HG02870 (cell line): ENCODE measurements around the gene EARS2.
"Not testable (repeated sequence)": the region's sequence is repeated elsewhere in the genome, so short reads cannot be mapped to it uniquely, and the experiment has no call there.

Experiments used
- ATAC-seq: cut with Tn5 transposase; IDR thresholded peaks from one replicate; pipeline ENCODE4 v1.9.1; 2021; ENCODE audit warnings: mild to moderate bottlenecking, moderate library complexity; ENCODE audit not compliant: unreplicated experiment

EARS2 gene

DNA sequence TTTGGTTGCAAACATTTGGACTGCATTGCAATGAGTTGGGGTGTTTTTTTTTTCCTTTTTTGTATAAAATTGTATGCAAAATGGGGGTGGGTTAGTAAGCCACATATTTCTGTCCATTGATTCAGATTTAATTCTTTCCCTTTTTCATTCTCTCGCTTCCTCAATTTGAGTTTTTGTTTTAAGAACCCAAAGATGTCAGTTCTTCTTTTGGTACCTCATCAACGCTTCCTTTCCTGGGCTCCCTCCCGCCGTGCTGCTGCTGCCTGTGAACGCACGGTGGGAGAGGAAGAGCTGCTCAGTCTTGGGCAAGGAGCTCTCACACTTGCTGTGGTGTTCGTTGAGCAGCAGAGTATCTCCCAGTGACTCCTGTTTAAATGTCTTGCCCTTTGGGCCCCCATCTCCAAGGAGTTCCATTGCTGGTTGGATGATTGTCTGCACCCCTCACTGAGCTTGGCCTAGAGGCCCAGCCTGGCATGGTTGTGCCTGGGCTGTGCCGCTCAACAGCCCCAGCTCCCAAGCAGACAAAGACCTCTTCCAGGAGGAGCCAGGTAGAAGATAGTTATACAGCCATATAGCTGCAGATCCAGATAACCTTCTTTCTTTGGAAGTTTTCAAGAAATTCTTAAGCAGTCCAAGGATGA lies 14.0 kb upstream of the EARS2 start:
- ATAC-seq: no peak

- ATAC-seq: no peak
Observed at GRCh38 chr16:23567602-23568001, 10.5 kb upstream of the EARS2 start.

- no peak for ATAC-seq
Observed at GRCh38 chr16:23566724-23567123, 9.6 kb upstream of the EARS2 start.

- ATAC-seq: no peak
Observed at GRCh38 chr16:23564575-23565363, 7.6 kb upstream of the EARS2 start.

GRCh38 chr16:23563186-23563585 lies 6.0 kb upstream of the EARS2 start:
- ATAC-seq: no peak

DNA sequence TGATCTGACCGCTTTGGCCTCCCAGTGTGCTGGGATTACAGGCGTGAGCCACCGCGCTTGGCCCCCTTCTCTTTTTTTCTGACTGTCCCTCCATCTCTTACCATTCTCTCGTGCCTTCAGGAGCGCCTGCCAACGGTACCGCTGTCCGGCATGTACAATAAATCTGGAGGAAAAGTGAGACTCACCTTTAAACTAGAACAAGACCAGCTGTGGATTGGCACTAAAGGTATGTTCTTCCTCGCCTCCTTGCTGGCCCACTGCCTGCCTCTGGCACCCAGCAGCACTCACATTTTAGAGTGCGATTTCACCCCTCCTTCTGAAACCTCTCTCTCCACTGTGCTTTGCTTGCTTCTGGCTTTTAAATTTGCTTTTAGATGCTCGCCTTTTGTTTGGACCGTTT lies 5.4 kb upstream of the EARS2 start:
- ATAC-seq: no peak

GRCh38 chr16:23561586-23561985 lies 4.4 kb upstream of the EARS2 start:
- no peak for ATAC-seq

DNA sequence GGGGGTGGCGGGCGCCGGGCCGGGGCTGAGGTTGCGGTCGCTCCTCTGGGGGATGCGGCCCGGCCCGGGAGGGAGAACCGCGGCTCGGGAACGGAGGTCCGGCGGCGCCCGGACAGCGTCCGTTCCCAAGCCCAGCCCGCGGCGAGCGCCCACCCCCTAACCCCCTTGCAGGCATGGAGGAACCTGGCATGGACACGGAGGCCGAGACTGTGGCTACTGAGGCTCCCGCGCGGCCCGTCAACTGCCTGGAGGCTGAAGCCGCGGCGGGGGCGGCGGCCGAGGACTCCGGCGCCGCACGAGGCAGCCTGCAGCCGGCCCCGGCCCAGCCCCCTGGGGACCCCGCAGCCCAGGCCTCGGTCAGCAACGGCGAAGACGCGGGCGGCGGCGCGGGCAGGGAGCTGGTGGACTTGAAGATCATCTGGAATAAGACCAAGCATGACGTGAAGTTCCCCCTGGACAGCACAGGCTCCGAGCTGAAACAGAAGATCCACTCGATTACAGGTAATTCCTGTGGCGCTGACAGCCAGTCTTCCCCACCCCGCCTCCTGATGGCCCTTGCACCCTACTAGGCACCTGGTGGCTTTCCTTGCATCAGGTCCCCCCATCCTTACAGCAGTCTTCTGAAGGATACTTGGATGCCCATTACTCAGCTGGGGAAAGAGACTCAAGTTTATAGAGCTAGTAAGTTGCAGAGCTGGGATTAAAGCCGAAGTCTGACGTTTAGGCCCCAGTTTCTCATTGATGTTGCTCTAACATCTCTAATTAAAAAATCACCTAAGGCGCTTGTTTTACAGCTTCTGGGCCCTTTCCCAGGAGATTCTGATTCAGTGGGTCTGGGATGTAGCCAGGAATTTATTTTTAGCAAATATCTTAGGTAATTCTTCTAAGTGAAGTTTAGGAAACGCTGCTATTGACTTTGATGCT lies 891 bp upstream of the EARS2 start:
- peak; percentile 3 for ATAC-seq

DNA sequence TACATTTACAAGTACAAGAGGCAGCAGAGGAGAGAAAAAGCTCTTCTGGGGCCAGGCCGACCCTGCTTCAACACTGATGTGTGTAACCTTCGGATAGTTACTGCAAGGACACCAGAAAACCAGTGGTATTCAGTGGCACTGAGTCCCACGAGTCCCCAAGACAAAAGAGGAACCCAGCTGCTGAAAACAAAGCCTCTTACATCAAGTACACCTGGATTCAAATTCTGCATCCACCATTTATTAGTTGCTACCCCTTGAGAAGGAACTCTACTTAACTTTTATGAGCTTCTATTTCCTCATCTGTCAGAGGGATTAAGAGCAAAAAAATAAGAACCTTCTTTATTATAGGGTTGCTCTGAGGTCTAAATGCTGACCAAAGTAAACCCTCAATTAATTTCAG lies 2.6 kb downstream of the EARS2 start:
- ATAC-seq: no peak

DNA sequence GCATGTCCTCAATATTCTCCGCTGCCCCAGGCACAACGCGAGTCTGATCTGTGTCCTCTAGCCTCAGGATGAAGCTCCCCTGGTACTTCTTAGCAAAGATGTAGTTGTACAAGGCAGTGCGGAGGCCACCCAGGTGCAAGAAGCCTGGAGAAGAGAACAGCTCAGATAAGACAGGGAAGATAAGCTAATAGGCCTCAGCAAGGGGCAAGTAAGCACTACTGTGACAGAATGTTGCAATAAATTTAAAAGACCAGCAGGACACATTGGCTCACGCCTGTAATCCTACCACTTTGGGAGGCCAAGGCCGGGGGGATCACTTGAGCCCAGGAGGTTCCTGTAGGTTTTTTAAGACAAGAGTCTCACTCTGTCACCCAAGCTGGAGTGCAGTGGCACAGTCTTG lies 5.0 kb downstream of the EARS2 start:
- no peak for ATAC-seq

GRCh38 chr16:23549938-23550337 lies 7.2 kb downstream of the EARS2 start:
- ATAC-seq: no peak

GRCh38 chr16:23544436-23544835 lies 12.7 kb downstream of the EARS2 start:
- ATAC-seq: no peak

GRCh38 chr16:23540817-23541178 lies 16.4 kb downstream of the EARS2 start:
- ATAC-seq: not testable (repeated sequence)

GRCh38 chr16:23539984-23540816 lies 16.9 kb downstream of the EARS2 start:
- no peak for ATAC-seq

- no peak for ATAC-seq
Observed at GRCh38 chr16:23538919-23539278, 18.3 kb downstream of the EARS2 start.

GRCh38 chr16:23537390-23537789 lies 19.8 kb downstream of the EARS2 start:
- ATAC-seq: no peak

- ATAC-seq: no peak
Observed at GRCh38 chr16:23535901-23536300, 21.2 kb downstream of the EARS2 start.

DNA sequence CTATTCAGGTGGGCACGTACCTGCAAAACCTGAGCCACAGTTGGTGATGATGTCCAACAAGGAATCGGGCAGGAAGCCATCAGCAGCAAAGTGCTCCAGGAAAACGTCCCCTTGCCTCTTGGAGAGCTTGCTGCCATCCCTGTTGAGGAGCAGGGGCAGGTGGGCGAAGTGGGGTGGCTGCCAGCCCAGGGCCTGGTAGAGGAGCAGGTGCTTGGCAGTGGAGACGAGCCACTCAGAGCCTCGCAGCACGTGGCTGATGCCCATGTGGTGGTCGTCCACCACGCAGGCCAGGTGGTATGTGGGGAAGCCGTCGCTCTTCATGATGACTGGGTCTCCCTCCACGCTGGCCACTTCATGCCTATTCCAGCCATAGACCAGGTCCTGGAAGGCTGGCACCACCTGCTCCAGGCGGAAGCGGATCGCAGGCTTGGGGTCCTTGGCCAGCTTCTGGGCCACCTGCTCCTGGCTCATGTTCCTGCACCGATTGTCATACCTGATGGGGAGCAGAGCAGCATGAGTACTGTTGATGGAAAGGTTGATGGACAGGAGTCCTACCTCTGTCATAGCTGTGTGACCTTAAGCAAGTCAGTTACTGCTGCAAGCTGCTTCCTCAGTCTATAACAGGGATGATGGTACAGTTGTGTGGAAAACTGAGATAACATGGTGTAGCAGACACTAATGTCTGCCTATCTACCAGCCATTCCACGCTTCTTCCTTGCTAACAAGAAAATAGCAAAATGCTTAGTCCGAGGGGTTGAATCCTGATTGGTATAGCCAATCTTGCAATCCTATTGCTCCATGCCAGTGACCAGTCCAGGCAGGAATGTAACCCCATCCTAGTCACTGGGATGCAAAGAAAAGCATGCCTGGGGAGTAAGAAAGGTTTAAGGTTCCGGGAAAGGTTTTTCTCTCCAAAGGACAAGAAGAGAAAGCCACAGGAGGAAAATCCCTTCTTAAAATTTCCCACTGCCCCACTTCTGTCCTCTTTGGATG lies 22.0 kb downstream of the EARS2 start:
- no peak for ATAC-seq

DNA sequence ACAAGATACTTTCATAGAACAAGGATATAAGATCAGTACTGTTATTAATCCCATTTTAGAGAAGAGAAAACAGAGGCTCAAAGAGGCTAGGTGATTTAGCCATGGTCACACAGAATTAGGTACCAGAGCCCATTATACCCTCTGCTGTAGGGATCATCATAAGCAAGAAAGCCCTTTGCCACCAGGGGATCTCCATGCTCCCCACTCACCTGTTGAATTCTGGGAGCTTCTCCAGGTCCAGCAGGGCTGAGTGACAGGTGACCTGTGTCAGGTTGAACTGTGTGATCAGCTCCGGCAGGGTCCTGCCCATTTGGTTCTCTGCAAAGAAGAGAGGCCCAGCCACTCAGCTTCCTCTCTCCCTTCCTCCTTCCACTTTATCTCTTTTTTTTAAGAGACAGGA lies 24.7 kb downstream of the EARS2 start:
- ATAC-seq: no peak

GRCh38 chr16:23530062-23530461 lies 27.1 kb downstream of the EARS2 start:
- ATAC-seq: no peak
